Gastrocnemius medialis (tissue), 4 donors: Measurements from ENCODE around the gene GNB3.

ENCODE experiments used
- POLR2A ChIP-seq, 2 donors: fragments of 450-650 bp; IDR thresholded peaks; one replicate each; pipeline ENCODE4 v1.6.1; 2017; ENCODE audit warnings: antibody characterized with exemption in 2 of 2, mild to moderate bottlenecking in 2 of 2, moderate library complexity in 2 of 2
- TF ChIP-seq, protein P1 (sequence below), 5 experiments: fragments of 450-650 bp in 3 of 5; fragments of 200-600 bp in 2 of 5; sonication (generic) in 2 of 5; IDR thresholded peaks in 4 of 5; conservative IDR thresholded peaks in 1 of 5; 1 replicate in 4 of 5; 2 replicates in 1 of 5; pipeline ENCODE4 v1.5.1; 2016 to 2019; ENCODE audit warnings: antibody characterized with exemption in 5 of 5, mild to moderate bottlenecking in 3 of 5, moderate library complexity in 3 of 5

DNA sequence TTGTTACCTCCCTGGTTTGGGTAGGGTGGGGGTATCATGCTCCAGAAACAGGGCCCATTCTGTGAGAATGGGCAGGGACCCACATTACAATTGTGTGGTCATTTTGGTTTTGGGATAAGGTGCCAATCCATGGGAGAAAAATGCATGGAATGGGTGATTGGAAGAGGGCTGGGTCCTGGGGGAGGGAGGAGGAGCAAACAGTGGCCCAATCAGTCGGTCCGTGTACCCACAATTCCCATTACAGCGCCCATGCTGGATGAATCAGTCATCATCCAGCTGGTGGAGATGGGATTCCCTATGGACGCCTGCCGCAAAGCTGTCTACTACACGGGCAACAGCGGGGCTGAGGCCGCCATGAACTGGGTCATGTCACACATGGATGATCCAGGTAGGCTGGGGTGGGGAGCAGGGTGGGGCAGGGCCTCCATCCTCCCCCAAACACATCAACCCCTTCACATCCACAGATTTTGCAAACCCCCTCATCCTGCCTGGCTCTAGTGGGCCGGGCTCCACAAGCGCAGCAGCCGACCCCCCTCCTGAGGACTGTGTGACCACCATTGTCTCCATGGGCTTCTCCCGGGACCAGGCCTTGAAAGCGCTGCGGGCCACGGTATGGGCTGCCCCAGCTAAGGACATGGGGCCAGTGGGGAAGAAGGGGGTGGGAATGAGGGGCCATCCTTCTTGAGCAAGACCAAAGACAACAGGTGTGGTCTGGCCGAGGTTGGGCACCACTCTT lies 23.0 kb downstream of the GNB3 start:
- TF ChIP-seq, protein P1, sequence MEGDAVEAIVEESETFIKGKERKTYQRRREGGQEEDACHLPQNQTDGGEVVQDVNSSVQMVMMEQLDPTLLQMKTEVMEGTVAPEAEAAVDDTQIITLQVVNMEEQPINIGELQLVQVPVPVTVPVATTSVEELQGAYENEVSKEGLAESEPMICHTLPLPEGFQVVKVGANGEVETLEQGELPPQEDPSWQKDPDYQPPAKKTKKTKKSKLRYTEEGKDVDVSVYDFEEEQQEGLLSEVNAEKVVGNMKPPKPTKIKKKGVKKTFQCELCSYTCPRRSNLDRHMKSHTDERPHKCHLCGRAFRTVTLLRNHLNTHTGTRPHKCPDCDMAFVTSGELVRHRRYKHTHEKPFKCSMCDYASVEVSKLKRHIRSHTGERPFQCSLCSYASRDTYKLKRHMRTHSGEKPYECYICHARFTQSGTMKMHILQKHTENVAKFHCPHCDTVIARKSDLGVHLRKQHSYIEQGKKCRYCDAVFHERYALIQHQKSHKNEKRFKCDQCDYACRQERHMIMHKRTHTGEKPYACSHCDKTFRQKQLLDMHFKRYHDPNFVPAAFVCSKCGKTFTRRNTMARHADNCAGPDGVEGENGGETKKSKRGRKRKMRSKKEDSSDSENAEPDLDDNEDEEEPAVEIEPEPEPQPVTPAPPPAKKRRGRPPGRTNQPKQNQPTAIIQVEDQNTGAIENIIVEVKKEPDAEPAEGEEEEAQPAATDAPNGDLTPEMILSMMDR (IDR thresholded peaks at IDR 0.05 in 4 of 5, conservative IDR thresholded peaks at IDR 0.05 in 1 of 5) = no peak
- TF ChIP-seq POLR2A (IDR thresholded peaks at IDR 0.05) = no peak
